GM19099 (cell line): ENCODE data around the gene PLXNA4.

ENCODE experiments used
- POLR2A ChIP-seq: IDR thresholded peaks from 3 replicates; pipeline ENCODE4 v1.6.1; 2011; ENCODE audit warnings: low read depth; ENCODE audit not compliant: insufficient read length; ENCODE audit errors: extremely low read depth

Gene PLXNA4

DNA sequence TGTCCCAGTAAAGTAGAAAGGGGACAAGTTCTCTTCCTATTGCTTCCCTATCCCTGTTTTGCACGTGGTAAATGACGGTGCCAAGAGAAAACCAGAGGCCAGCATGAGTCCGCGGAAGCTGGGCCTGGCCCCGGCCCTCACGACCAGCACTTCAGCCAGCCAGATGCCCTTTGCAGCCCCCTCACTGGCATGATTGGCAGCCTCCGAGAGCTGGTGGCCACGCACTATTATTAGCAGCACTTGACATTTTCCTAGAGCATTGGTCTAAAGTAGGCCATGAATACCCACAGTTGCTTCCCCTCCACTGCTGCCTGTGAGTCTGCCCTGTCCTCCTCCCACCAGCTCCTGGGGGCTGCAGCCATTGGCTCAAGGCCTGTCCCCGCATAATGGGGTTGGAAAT lies 369.1 kb downstream of the PLXNA4 start:
- TF ChIP-seq POLR2A, result no peak

DNA sequence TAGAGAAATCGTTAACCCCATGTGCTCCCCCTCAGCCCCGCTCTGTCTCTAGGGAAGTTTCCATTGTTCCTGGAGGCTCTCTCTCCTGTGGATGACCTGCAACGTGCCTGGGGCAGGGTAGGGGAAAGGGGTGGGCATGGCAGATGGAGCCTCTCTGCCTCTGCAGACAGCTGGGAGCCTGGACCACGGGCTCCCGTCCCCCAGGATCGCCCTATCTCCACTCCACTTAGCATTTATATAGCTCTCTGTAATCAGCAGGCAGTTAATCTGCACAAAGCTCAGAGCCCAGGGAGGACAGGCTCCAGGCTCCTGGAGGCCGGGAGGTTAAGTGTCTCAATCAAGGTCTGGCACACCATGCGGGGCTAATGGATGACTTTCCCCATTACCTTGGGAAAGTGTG lies 369.7 kb downstream of the PLXNA4 start:
- TF ChIP-seq POLR2A, result no peak

DNA sequence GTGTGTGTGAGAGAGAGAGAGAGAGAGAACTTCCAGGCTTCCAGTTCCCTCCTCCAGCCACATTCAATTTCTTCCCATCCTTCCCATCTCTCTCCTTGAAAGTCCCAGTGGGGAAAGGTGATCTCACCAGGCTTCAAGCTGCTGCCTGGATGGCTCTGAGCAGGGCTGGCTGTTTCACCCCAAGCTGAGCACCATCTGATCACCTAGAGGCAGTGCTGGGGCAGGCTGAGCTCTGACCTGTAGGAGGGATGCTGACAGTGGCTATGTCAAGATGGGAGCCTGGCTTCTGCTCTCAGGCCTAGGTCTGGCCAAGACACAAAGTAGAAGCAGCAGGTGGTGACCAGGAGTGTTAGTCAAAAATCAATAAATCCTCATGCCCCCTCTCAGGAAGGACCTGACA lies 370.8 kb downstream of the PLXNA4 start:
- TF ChIP-seq POLR2A, result no peak

DNA sequence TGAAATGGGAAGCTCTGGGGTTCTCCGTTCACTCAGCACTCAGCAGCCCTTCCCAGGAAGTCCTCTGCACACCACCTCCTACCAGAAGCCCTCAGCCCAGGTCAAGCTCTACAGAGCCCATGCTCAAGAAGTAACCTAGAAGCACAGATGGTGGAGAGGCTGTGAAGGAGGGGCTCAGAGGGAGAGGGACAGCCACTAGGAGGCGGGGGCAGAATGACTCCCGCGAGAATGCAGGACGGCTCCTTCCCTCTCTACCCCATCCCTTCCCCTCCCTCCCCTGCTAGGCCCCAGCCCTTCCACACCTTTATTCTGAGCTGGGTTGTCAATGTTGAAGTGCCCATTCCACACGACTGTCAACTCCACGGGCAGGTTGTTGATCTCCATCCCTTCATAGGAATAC lies 373.2 kb downstream of the PLXNA4 start:
- no peak for TF ChIP-seq POLR2A

DNA sequence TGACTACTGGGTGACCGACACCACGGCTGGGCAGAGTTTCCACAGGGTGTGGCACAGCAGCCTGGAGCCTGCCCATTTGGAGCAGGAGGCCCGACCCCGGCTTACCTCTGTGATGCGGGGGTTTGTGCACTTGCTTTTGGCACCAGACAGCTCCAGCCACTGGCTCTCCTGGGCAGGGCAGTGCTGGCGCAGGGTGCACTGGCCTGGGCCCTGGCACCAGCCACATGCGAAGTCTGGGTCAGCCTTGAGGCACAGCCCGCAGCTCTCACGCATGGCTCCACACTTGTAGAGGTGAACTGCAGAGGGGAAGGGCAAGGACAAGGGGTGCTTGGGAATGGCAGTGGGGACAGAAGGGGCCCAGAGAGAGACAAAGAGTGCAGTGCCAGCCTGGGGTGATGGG lies 373.7 kb downstream of the PLXNA4 start:
- TF ChIP-seq POLR2A, result no peak

DNA sequence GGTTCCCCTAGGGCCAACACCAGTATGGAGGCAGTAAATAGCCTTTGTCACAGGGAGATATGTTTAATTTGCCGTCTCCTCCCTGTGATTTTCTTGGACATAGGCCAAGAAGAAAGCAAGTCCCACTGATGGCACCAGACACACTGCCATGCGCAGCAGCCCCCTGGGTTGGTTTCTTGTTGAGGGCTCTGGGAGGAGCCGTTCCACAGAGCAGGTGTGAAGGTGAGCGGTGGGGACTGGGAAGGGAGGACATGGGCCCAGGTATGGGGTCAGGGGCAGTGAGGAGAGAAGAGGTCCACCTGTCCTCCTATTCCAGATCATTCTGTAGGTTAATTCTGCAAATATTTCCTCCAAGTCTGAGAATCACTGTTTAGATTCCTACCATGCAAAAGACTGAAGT lies 376.1 kb downstream of the PLXNA4 start:
- TF ChIP-seq POLR2A, result no peak

DNA sequence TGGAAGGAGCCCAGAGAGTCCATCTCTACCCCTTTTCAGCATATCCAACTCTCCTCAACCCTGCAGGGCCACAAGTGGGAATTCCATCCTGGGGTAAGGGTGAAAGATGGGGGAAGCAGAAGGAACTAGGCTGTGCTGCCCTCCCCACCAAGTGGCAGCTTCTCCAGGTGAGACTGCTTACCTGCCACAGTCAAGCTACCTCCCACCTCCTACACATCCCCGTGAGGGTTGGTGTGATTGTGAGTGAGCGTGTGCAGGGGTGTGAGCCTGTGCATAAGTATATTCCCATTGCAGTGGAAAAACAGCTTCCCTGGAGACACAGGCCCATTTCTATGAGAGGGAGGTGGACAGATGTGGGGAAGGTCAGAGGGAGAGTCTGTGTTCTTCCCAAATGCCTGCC lies 376.6 kb downstream of the PLXNA4 start:
- TF ChIP-seq POLR2A, result no peak

DNA sequence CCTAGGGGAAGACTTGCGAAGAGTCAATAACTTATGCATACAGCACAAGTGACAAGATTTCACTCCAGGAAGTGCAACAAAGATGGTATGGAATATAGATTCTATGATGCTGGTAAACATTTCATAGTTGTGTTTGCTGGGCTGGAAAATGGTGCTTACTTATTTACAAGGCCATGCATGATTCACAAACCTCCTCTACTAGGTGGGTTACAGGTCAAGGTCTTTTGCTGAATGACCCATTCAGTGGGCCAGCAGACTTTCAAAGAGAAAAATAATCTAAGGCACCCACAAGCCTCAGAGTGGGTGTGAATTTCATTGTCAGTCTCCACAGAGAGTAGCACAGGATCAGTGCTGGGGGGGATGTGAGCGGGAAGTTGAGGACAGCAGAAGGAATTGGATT lies 378.5 kb downstream of the PLXNA4 start:
- TF ChIP-seq POLR2A, result no peak

DNA sequence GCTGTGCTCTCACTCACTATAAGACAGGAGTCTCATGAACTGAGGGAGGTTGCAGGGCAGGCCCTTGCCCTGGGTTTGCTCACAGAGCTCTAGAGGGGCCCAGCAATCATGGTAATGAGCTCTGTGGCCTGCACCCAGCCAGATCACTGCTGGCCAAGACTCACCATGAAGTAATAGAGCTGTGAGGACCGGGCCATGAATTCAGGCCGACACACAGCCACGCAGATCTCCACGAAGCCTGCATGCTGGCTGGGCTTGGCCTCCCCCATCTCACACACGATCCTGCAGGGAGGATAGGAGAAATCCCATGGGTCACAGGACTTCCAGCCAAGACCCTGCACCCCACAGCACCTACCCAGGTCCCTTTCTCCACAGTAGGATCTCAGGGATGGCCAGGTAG lies 382.4 kb downstream of the PLXNA4 start:
- TF ChIP-seq POLR2A, result no peak

DNA sequence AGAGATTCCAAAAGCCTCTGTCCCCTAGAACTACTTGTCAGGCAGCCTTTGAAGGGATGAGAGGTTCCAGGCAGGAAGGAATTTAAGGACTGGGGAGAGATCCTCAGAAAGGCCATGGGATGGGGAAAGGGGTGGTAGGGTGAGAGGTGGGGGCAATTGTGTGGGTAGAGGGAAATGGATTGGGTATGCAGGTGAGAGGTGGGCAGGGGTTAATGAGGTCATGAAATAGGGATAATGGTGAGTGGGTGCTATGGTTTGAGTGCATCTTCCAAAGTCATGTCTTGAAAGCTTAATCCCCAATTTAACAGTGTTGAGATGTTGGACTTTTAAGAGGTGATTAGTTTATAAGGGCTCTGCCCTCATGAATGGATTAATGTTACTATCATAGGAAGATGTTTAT lies 383.5 kb downstream of the PLXNA4 start:
- no peak for TF ChIP-seq POLR2A

DNA sequence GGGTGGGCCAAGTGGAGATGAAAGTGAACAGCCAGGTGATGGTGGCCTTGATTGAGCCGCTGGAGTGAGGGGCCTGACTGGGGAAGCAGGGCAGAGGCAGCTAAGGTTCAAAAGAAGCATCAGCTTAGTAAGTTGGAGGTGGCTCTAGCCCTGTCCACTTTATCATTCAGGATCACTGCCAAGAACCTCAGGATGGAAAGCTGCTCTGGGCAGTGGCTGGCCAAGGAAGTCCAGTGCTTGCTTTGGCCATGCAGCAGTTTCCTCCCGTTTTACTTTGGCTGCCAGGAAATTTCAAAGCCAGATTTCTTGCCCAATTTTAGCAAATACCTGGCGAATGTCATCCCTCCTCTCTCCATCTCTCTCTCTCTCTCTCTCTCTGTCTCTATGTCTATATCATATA lies 384.9 kb downstream of the PLXNA4 start:
- no peak for TF ChIP-seq POLR2A

DNA sequence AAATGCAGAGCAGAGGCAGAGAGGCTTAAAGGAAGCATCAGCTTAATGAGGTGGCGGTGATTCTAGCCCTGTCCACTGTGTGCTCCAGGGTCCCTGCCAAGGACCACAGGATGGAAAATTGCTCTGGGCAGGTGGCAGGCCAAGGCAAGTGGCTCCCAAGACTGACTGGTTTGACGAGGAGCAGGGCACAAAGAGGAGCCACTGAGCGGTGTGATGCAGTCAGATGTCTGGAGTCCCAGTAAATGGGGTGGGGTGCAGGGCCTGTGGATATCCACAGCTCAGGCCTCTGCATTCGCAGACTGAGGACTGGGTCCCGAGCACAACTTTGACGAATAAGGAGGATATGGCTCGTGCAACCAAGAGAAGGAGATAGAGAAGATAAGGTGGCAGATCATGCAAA lies 385.6 kb downstream of the PLXNA4 start:
- TF ChIP-seq POLR2A, result no peak

DNA sequence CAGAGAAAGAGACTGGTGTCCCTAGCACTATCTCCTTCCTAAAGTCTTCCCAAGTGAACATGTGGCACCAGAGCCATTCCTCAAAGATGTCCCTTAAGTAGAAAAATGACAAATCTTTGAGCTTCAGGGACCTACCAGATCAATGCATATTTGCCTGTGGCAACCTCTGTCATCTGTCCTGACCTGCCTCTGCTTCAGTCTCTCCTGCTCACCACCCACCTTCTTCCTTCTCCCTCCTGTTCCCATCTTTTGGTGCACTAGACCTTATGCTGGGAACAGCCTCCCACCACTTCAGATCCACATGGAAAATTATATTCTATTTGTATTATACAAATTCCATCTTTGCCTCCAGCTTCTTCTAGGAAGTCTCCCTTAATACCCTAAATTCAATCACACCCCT lies 386.4 kb downstream of the PLXNA4 start:
- TF ChIP-seq POLR2A, result no peak

DNA sequence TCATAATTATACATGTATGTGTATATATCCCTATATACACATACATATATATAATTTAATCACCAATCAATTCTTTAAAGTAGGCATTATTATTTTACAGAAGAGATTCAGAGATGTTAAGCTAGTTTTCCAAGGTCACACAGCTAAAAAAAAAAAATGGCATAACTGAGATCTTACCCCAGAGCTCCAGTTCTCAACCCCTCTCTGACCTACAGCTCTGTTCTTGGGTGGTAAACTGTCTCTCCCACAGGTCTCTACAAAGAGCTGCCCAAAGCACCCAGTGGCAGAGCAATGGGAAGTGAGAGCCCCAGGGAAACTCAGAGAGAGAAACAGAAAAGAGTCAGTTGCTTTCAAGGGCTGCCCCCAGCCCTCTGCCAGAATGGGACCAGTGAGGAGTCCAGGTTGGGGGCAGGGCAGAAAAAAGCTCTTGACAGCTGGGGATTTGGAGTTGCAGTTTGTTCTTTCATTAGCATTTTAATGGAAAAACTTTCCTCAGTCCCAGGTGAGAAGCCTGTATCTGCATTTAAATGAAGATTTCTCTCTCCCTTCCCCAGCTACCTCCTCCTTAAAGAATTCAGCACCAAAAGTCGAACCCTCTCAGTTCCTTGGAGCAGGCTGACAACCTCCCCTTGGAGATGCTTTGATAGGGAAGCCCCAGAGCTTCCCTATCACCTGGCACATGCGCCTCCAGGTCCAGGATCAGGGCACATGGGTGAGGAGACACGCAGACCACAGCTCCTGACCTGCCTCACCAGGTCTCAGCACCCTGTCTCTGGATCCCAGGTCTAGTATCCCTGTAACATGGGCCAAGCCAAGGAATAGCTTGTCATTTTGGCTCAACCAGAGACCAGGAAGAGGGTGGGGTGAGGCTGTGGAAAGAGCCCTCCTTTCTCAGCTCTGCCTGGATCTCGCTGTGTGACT lies 388.1 kb downstream of the PLXNA4 start:
- no peak for TF ChIP-seq POLR2A

DNA sequence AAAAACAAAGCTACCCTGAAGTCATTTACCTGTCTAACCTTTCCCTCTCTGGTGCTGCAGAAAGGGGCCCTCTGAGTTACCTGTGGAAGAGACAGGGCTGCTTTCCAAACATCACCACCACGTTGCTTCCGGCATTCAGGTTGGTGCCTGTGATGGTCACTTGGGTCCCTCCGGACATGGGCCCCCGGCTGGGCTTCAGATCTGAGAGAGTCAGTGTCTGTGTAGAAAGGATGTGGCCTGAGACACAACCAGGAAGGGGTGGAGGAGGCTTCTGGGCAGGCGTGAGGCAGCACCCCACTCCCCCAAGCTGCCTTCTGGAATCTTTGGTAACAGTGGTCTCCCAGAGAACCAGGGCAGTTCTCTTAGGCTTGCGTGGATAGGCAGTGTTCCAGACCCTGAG lies 388.9 kb downstream of the PLXNA4 start:
- TF ChIP-seq POLR2A, result no peak

DNA sequence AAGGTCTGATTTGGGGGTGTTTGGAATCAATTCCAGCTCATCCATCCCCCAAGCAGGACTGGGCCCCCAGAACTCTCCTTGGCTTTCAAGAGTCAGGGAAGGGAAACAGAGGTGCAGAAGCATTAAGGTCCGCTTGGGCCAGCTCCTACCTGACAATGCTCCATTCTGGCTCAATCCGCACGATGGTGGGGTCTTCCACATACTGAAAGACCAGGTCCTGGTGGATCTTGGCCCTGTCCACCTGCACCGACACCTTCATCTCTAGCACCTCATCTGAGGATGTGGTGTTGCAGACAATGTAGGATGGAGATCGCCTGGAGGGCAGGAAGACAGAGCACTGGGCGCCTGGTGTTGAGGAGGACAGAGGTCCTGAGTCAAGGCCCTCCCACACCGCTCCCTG lies 391.1 kb downstream of the PLXNA4 start:
- TF ChIP-seq POLR2A, result no peak
